GM19025 (cell line): ENCODE data around the gene LVRN.
A peak's percentile ranks its signal among the peaks of the same experiment; 100 is the strongest.

Experiments used
- ATAC-seq: cut with Tn5 transposase; IDR thresholded peaks from one replicate; pipeline ENCODE4 v1.9.1; 2021; ENCODE audit warnings: mild to moderate bottlenecking, low read depth, moderate library complexity; ENCODE audit not compliant: unreplicated experiment

LVRN gene

DNA sequence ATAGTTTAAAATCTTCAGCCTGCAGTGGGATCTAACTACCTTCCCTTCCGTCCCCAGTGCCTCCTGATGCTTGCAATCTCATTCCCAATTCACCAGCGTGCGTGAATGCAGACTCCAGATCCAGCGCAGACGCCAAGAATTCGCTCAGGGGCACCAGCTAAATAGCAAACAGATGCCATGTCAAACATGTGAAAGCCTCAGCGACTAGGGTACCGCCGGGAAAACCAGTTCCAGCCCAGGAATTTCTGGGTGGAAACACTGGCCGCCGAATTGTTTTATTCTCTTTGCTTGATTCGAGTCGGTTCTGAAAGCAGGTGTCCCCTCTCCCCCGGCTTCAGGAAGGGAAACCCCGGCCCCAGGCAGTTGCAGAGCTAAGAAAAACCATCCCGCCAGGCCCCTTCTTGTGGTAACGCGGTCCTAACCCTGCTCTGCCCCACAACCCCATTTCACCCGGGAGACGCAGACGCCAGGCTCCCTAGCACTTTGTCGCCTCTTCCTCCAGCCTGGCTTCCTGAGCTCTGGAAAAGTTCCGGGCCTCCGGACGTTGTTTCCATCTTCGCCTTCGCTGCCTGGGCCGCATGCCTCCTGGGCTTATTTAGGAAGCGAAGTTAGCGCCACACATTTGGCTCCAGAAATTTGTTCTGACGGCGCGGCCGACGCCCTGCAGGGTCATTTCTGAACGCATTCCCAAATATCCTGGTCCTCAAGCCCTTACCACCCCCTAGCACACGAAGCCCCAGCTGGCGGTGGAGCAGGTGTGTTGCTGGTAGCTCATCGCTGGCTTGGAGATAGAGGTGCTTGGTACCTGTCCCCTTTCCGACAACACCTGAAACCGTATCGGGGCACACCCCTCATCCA lies 665 bp upstream of the LVRN start:
- ATAC-seq, result no peak

GRCh38 chr5:115962565-115963402 lies 509 bp downstream of the LVRN start:
- ATAC-seq, result no peak

DNA sequence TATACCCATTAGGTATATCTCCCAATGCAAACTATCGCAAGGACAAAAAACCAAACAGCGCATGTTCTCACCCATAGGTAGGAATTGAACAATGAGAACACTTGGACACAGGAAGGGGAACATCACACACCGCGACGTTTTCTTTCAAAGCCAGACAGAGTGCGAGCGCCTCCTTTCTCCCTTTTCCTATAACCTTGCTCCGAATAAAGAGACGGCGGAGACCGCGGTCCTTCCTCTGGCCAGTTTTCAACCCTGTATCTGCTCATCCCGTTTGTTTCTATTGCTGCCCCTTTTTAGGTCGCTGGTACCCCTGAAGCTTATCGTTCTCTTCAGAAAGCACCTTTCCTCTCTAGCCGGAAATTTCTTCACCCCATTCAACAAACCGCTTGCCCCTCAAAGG lies 1.3 kb downstream of the LVRN start:
- ATAC-seq, result no peak

- ATAC-seq, result no peak
These were observed 6.5 kb downstream of the LVRN start for GRCh38 chr5:115968770-115969169.

- ATAC-seq, result peak; percentile 92
These were observed 14.8 kb downstream of the LVRN start for GRCh38 chr5:115977096-115977495.

GRCh38 chr5:115977988-115978387 lies 15.7 kb downstream of the LVRN start:
- ATAC-seq, result no peak

DNA sequence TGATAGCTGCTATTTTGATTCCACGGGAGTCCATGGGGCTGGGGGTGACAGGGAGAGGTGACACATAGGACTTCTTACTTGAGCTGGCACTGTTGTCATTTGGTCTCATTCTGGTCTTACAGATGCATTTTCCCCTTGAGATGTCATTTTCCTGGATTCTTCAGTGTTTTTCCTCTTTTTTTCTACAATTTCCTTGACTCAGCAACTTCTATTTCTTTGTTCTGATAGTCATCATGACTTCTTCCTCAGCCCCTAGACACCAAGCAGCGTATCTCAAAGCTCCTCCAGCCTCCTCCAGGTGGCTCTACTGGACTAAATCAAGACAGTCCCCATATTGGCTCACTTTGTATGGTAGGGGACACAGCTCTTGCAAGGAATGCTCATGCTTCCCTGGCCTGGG lies 16.5 kb downstream of the LVRN start:
- no peak for ATAC-seq

DNA sequence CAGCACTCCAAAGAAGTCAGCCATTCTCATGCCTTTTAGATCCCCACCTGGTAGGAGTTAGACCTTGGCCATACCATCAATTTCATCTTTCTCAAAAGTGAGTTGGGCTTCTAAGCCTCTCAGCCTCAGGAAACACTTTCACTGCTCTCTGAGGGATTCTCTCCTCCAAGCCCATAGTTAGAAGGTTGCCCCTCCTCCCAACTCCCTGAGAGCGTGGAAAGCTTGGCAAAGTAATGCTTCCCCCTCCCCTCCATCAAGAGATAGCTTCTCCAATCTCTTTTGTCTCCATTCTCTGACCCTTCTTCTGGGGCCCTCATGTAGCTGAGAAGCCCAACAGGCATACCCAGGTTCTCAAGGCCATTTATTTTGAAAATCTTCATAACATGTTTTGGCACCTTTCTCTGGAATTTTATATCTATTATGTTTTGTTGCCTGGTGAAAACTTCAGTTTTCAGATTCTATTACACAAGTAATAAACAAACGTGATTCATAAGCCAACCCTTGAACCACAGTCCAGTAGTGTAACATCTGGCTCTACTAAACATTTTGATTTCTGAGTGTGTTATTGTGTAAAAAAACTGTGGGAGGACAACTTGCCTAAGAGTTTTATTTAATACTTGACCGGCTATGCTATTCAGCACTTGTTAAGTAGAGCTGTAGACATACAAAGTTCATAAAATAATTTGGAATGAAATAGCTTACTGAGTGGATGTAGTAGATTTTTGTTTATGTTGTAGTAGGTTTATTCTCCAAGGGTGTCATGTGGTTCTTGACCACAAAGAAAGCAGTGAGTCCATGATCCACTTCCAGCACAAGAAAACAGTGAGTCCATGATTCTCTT lies 17.1 kb downstream of the LVRN start:
- no peak for ATAC-seq

- no peak for ATAC-seq
These were observed 21.2 kb downstream of the LVRN start for GRCh38 chr5:115983519-115983918.

DNA sequence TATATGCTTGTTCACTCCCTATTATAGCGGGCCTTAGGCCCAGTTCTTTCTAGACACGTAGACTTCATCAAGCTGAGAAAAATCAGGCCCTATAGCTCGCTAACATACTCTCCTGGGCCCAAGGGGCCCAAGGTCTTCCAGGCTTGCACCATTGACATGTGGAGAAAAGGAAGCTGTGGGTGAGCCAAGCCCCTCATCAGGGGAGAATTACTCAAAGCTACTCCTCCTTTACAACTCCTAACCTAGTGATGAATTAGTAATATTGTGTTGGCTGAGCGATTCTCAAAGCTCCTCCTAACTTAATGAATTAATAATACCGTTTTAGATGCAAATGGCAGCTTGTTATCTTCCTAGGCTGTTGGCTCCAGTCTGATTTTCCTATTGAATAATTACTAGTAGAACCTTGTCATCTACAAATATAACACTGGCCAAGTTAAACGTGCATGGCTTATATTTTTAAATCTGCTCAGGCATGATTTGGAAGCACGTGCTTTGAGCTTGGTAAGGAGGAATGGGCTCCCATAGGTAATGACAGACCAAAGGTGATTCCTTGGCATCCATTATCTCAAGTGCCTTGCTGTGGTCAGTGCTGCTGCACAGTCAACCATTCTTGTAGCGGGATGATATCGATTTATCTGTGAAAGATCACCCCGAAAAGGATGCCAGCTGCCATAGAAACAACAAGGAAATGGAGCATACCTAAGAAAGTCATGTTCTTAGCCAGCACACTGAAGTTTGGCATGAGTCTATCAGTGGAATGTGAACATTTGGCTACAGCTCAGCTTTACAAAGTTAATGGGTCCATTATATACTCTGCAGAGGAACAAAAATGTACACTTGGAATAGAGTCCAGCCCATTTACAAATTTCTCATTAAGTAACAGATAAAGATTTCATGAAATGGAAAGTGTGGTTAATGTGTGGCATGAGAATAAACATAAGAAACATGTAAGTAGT lies 23.8 kb downstream of the LVRN start:
- ATAC-seq, result no peak

DNA sequence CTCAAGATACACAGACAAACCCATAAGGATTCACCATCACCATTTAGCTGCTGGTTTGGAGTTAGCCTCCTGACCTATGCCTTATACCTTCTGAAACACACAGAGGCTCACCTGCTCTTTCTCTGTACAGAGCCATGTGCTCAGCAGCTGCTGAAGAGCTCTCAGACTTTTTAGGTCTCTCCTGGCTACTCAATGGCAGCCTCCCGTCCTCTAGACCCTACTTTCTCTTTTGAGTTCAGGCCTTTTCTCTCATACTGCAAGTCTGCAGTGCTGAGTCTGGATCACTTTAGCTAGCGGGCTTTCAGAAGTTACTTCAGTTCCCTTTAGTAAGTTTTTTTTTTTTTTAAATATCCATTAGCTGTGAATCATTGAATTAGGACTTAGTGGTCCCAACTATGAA lies 25.7 kb downstream of the LVRN start:
- ATAC-seq, result no peak

DNA sequence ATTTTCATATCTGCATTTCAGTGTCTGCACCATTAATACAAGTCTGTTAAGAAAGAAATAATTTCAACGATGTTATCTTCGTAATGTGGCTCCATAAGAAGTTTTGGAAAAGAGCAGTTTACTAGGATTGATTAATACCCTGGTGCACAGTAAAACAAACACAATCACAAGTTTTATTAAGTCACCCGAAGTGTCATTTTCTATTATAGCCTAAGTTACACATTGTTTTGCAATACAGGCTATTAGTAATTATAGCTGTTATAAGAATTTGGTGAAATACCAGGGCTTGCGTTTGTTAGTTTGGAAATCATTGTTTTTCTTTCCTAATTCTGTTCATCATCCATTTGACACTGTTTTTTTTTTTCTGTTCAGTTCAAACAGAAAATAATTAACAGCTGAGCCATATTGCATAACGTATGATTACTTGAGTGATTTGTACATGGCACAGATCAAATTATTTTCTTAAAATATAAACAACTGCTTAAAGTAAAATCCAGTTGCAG lies 30.6 kb downstream of the LVRN start:
- no peak for ATAC-seq

- ATAC-seq, result no peak
These were observed 33.1 kb downstream of the LVRN start for GRCh38 chr5:115995351-115995750.

GRCh38 chr5:116002116-116002906 lies 40.0 kb downstream of the LVRN start:
- ATAC-seq, result no peak

- no peak for ATAC-seq
These were observed 42.0 kb downstream of the LVRN start for GRCh38 chr5:116004248-116004647.

DNA sequence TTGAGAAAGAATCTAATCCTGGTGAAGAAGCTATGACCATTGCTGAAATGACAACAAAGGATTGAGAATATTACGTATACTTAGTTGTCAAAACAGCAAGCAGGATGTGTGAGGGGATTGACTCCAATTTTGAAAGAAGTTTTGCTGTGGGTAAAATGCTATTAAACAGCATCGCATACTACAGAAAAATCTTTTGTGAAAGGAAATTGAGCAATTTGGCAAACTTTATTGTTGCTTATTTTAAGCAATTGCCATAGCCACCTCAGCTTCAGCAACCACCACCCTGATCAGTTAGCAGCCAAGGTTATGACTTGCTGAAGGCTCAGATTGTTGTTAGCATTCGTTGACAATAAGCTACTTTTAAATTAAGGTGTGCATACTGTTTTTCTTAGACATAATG lies 47.5 kb downstream of the LVRN start:
- no peak for ATAC-seq

GRCh38 chr5:116011046-116011445 lies 48.8 kb downstream of the LVRN start:
- no peak for ATAC-seq

DNA sequence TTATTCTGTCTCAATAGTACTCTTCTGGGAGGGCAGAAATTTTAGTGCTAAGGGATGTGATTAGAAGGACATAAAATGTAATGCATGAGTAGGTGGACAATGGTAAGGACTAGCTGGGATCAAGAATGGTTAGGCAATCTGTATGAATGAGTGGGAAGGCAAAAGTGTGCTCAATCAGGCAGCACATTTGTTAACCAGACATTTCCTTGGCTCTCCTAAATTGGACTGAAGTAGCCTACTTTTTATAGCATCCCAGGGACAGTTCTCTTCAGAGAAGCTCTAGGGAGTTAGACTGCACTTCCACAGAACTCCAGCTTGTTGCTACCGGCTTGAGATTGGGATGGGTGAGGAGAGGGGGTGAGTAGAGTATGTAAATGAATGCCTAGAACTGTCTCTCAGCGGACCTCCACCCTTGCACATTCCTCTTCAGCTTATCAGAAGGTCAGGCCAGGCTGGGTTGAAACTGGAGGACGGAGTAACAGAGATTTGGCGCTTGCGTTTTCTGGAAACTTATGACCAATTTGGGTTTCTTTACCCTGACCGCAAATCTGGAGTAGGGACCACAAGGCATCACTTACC lies 51.0 kb downstream of the LVRN start:
- ATAC-seq, result no peak
